ENCODE measurements around the gene SMYD3.

GRCh38 chr1:246166841-246167240, 340.2 kb downstream of the SMYD3 start:
- TF ChIP-seq POLR2AphosphoS5 (IDR thresholded peaks at IDR 0.05; ENCODE audit: insufficient read depth, low read depth, low read length) (no peak), EZH2 (IDR thresholded peaks at IDR 0.05; ENCODE audit: borderline replicate concordance, low read depth, low read length, severe bottlenecking) (no peak), POLR2A (IDR thresholded peaks at IDR 0.05; ENCODE audit: low read depth, low read length) (no peak), MAX (IDR thresholded peaks at IDR 0.05; ENCODE audit: insufficient read depth, insufficient read length) (no peak)
- TF ChIP-seq, protein P1, sequence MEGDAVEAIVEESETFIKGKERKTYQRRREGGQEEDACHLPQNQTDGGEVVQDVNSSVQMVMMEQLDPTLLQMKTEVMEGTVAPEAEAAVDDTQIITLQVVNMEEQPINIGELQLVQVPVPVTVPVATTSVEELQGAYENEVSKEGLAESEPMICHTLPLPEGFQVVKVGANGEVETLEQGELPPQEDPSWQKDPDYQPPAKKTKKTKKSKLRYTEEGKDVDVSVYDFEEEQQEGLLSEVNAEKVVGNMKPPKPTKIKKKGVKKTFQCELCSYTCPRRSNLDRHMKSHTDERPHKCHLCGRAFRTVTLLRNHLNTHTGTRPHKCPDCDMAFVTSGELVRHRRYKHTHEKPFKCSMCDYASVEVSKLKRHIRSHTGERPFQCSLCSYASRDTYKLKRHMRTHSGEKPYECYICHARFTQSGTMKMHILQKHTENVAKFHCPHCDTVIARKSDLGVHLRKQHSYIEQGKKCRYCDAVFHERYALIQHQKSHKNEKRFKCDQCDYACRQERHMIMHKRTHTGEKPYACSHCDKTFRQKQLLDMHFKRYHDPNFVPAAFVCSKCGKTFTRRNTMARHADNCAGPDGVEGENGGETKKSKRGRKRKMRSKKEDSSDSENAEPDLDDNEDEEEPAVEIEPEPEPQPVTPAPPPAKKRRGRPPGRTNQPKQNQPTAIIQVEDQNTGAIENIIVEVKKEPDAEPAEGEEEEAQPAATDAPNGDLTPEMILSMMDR (IDR thresholded peaks at IDR 0.05; ENCODE audit: extremely low read depth in 1 of 2, insufficient read depth in 1 of 2, low read depth in 1 of 2, low read length in 2 of 2) = no peak
